Hematopoietic multipotent progenitor cell treated with erythropoietin and hydrocortisone succinate and interleukin-3 and kit ligand, for 6 days (in vitro differentiated cells): Measurements from ENCODE around the gene NFIX.
"Not testable (repeated sequence)": the region's sequence is repeated elsewhere in the genome, so short reads cannot be mapped to it uniquely, and the experiment has no call there.

ENCODE experiments used
- DNase-seq: peaks from one replicate; pipeline ENCODE4 v3.0.0-alpha.2; 2015

The NFIX gene

GRCh38 chr19:12959481-12959880 lies 35.8 kb upstream of the NFIX start:
- DNase-seq: no peak

GRCh38 chr19:12965017-12965811 lies 30.1 kb upstream of the NFIX start:
- peak; percentile 89 for DNase-seq

GRCh38 chr19:12965812-12966135 lies 29.5 kb upstream of the NFIX start:
- DNase-seq: no peak

- no peak for DNase-seq
Measured at GRCh38 chr19:12967907-12968306, 27.4 kb upstream of the NFIX start.

GRCh38 chr19:12969292-12969988 lies 25.8 kb upstream of the NFIX start, which contains the start of gene DAND5:
DAND5 (plus strand) TSS chr19:12969576; CDS start chr19:12969661, 85 bp downstream.
- peak; percentile 62 for DNase-seq

- DNase-seq: no peak
Measured at GRCh38 chr19:12970070-12970820, 25.0 kb upstream of the NFIX start.

GRCh38 chr19:12973236-12973635 lies 22.0 kb upstream of the NFIX start:
- DNase-seq: no peak

- peak; percentile 74 for DNase-seq
Measured at GRCh38 chr19:12974301-12975220, 20.7 kb upstream of the NFIX start.

GRCh38 chr19:12975221-12975741 lies 20.0 kb upstream of the NFIX start:
- DNase-seq: no peak

GRCh38 chr19:12976109-12976508 lies 19.2 kb upstream of the NFIX start:
- not testable (repeated sequence) for DNase-seq

GRCh38 chr19:12979974-12980373 lies 15.3 kb upstream of the NFIX start:
- DNase-seq: no peak

GRCh38 chr19:12982648-12983047 lies 12.6 kb upstream of the NFIX start:
- DNase-seq: no peak

GRCh38 chr19:12983091-12983490 lies 12.2 kb upstream of the NFIX start:
- no peak for DNase-seq

- peak; percentile 83 for DNase-seq
Measured at GRCh38 chr19:12983542-12984142, 11.6 kb upstream of the NFIX start.

- peak; percentile 46 for DNase-seq
Measured at GRCh38 chr19:12984143-12984627, 11.1 kb upstream of the NFIX start.

GRCh38 chr19:12984683-12985048 lies 10.6 kb upstream of the NFIX start:
- DNase-seq: no peak

- no peak for DNase-seq
Measured at GRCh38 chr19:12985049-12985776, 10.1 kb upstream of the NFIX start.

GRCh38 chr19:12986726-12987125 lies 8.5 kb upstream of the NFIX start:
- DNase-seq: no peak

GRCh38 chr19:12987190-12987589 lies 8.1 kb upstream of the NFIX start:
- DNase-seq: no peak

- DNase-seq: no peak
Measured at GRCh38 chr19:12987781-12988180, 7.5 kb upstream of the NFIX start.

GRCh38 chr19:12990431-12990830 lies 4.8 kb upstream of the NFIX start:
- no peak for DNase-seq
